Measurements from ENCODE around the gene LMNA.

Gene LMNA

DNA sequence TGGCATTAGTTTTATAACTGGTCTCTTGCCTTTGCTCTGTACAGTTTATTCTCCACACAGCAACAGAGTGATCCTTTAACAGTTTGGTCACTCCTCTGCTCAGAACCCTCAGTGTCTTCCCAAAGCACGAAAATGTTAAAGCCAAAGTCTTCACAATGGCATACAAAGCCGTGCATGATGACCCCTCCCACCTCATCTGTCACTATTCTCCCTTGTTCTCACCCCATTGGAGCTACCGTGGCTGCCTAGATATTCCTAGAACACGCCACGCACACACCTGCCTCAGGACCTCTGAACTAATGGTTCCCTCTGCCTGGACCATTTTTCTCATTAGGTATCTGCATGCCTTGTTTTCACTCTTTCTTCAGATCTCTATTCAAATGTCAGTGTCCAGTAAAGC lies 30.2 kb downstream of the LMNA start:
- DNase-seq, result no peak

DNA sequence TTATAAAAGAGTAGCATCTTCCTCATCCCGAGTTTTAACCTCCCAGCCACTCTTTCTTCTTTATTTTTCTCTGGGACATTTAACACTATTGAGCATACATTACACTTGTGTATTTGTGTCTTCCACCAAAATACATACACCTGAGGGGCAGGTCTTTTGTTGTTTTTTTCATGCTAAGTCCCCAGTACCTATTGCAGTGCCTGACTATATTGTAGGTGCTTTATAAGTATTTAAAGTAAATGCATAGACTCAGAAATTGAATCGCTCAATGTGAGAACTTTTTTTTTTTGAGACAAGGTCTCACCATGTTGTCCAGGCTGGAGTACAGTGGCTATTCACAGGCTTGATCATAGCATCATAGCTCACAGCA lies 31.1 kb downstream of the LMNA start:
- no peak for DNase-seq

- DNase-seq, result peak; percentile 77
Observed at GRCh38 chr1:156146020-156146768, 31.7 kb downstream of the LMNA start.

- DNase-seq, result no peak
Observed at GRCh38 chr1:156146769-156147405, 32.4 kb downstream of the LMNA start.

GRCh38 chr1:156148216-156148615 lies 33.7 kb downstream of the LMNA start:
- DNase-seq, result no peak

- no peak for DNase-seq
Observed at GRCh38 chr1:156149374-156150332, 35.1 kb downstream of the LMNA start.

GRCh38 chr1:156150333-156151011 lies 36.0 kb downstream of the LMNA start:
- DNase-seq, result no peak

DNA sequence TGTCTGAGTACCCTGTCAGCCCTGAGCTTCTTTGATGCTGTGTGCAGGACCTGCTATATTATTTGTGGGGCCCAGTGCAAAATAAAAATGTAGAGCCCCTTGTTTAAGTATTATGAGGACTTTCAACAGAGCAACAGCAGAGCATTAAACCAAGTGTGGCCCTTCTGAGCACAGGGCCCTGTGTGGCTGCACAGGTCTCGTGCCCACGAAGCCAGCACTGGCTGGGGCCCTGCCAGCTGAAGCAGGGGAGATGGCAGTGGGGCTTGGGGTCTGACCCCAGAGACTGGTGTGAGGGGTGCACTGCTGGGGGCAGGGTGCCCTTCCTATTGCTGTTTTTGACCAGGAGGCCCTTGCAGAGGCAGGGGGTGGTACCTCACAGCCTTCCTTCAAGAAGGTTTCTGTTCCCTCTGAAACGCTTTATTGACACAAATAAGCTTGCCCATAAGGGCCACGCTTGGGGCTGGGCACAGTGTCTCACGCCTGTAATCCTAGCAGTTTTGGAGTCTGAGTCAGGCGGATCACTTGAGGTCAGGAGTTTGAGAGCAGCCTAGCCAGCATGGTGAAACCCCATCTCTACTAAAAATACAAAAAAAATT lies 36.7 kb downstream of the LMNA start:
- no peak for DNase-seq

- DNase-seq, result no peak
Observed at GRCh38 chr1:156152628-156153027, 38.1 kb downstream of the LMNA start.

GRCh38 chr1:156153362-156153761 lies 38.9 kb downstream of the LMNA start, which contains the start of gene SEMA4A:
TSS of gene SEMA4A (plus strand) at chr1:156153585. CDS start at chr1:156154579, 994 bp downstream.
- no peak for DNase-seq

DNA sequence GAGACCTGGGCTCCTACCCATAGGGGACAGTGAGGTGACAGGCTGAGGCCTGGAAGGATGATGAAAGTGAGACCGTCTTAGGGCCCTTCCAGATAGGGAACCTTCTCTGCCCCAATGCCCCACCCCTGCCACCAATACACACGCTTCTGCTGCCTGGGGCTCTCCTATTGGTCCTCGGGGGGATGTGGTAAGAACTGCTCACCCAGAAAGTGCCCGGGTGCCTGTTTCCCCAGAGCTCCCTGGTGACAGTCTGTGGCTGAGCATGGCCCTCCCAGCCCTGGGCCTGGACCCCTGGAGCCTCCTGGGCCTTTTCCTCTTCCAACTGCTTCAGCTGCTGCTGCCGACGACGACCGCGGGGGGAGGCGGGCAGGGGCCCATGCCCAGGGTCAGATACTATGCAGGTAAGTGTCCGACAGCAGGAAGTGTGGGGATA lies 39.8 kb downstream of the LMNA start:
- no peak for DNase-seq

GRCh38 chr1:156155756-156156510 lies 41.4 kb downstream of the LMNA start:
- no peak for DNase-seq

DNA sequence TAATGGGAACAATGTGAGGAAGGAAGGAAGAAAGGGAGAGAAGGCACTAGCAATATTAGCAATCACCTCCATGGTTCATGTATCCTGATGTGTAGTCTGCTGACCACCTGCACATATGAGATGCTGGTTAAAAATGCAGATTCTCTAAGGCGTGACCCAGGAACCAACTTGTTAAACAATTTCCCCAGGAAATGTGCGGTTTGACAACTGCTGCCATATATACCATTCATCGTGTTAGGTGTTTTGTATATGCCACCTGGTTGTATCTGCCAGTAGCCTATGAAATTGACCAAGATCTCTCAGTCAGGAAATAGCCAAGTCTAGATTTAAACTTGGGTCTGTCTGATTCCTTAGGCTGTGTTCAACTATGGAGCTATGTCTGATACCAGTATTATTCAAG lies 43.0 kb downstream of the LMNA start:
- DNase-seq, result no peak

DNA sequence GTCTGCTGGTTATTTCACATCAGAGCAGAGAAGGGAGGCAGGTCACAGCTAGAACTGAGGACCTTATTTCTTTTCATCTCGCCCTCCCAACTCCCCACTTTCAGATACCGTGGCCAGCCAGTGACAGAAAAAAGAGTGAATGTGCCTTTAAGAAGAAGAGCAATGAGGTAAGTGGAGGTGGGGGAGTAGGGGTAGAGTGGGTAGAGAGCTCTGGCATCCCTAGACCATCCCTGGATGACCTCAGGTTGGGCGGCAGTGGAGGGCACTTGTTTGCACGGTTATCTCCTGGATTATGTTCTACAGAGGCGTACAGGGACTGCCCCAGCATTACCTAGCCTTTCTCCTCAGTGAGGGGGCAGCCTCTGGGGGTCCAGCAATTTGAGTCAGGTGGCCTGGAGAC lies 43.5 kb downstream of the LMNA start:
- DNase-seq, result no peak

DNA sequence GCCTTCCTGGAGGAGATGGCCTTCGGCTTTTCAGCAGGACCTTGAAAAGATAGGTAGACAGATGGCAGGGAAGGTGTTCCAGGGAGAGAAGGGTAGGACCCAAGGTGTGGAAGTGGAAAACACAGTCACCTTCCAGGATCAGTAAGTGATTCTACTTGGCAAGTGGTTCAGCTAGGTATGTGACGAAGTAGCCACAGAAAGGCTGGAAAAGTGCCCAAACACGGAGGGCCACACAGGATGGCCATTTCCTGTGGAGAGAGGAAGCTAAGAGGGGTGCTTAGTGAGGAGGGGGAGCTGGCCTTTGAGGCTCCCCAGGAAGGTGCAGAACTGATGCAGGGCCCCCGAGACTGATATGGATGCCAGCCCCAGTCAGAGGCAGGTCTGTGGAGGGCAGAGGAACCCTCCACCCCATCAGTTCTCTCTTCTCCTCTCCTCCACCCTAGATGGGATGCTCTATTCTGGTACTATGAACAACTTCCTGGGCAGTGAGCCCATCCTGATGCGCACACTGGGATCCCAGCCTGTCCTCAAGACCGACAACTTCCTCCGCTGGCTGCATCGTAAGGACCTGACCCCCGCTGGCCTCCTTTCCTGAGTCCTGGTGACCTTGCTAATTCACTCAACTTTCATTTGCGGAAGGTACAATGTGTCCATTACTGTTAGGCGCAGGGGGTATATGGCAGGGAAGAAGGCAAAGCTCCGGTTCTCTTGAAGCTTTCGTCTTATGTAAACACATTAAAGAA lies 45.7 kb downstream of the LMNA start:
- DNase-seq, result no peak

DNA sequence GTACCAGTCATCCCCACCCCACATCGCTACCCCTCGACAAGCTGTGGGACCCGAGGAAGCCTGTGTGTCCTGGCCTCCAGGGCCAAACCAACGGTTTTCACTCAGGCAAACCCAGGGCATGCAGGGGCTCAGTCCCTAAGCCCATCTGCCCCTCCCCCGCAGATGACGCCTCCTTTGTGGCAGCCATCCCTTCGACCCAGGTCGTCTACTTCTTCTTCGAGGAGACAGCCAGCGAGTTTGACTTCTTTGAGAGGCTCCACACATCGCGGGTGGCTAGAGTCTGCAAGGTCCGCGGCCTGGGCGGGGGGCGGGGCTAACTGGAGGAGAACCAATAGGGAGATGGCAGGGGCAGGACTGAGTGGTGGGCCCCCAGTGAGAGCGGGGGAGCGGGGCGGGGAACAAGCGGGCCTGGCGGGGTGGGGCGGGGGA lies 46.2 kb downstream of the LMNA start:
- DNase-seq, result no peak

DNA sequence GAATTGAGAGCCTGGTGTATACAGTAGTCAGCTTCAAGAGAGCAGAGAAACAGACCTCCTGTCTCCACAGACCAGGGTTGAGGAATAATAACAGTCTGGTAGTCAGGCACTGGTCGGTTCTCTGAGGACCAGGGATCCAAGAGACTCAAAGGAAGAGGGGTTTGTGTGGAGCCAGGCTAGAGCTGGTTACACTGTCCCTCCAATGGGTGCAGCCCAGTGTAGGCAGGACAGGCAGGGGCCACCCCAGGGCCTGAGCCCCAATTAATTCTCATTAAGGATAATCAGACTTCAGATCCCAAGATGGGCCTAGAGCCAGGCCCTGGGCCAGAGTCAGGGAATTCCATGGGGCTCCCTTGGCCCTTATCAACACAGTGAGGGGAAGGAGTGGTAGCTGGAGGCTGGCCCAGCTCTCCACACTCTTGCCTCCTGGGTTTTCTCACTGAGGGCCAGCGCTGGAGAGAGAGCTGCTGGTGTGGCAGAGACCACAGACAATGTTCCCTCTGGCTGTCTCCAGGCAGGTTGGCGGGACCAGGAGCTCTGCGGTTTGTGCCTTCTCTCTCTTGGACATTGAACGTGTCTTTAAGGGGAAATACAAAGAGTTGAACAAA lies 48.0 kb downstream of the LMNA start:
- DNase-seq, result no peak

- DNase-seq, result no peak
Observed at GRCh38 chr1:156163712-156164111, 49.2 kb downstream of the LMNA start.

GRCh38 chr1:156164125-156164831 lies 49.8 kb downstream of the LMNA start:
- DNase-seq, result no peak

- no peak for DNase-seq
Observed at GRCh38 chr1:156165083-156165482, 50.6 kb downstream of the LMNA start.
